B cell (primary cell): ENCODE measurements around the gene SYNE2.

Experiments
- CTCF ChIP-seq: fragments of 200-600 bp; IDR thresholded peaks from one replicate; pipeline ENCODE4 v1.8.0; 2022; ENCODE audit warnings: antibody characterized with exemption, mild to moderate bottlenecking
- EZH2 ChIP-seq: IDR thresholded peaks from 2 replicates; pipeline ENCODE4 v1.6.1; 2012; ENCODE audit warnings: borderline replicate concordance, low read depth, mild to moderate bottlenecking, moderate library complexity, low read length; ENCODE audit not compliant: insufficient read depth, poor library complexity, severe bottlenecking

- TF ChIP-seq CTCF (no peak), EZH2 (no peak)
Measured at GRCh38 chr14:64092338-64092737, 239.5 kb downstream of the SYNE2 start.
